Breast epithelium (tissue), 4 donors: ENCODE results near the gene TMEFF2. TPM values are rescaled to one million over a fixed set of nuclear protein-coding genes. Genes with fewer than 3 reads are reported as not detected.

ENCODE experiments used
- DNase-seq, 2 donors: peaks; one replicate each; pipeline ENCODE4 v3.0.0-alpha.2; 2019; ENCODE audit warnings: low spot score in 2 of 2
- H3K27ac ChIP-seq, 2 donors: fragments of 200-600 bp; sonication (generic) in 1 of 2; one replicate each; pipeline ENCODE4 v1.5.1; 2016 to 2019; ENCODE audit warnings: mild to moderate bottlenecking in 1 of 2
- H3K27me3 ChIP-seq, 2 donors: fragments of 200-600 bp; sonication (generic) in 1 of 2; one replicate each; pipeline versions ENCODE4 v1.5.1 to v1.6.0; 2017 to 2019; ENCODE audit warnings: control low read depth in 1 of 2, mild to moderate bottlenecking in 1 of 2
- H3K36me3 ChIP-seq: fragments of 200-600 bp; one replicate; pipeline ENCODE4 v1.5.1; 2019
- H3K4me1 ChIP-seq, 2 donors: fragments of 200-600 bp; sonication (generic); one replicate each; pipeline ENCODE4 v1.5.1; 2016 to 2019; ENCODE audit warnings: control low read depth in 1 of 2
- H3K4me3 ChIP-seq, 3 donors: fragments of 200-600 bp; sonication (generic); 1 replicate in 2 of 3; 2 replicates in 1 of 3; pipeline ENCODE4 v1.5.1; 2016 to 2019; ENCODE audit warnings: mild to moderate bottlenecking in 3 of 3, moderate library complexity in 2 of 3
- H3K9me3 ChIP-seq, 2 donors: fragments of 200-600 bp; sonication (generic) in 1 of 2; one replicate each; pipeline ENCODE4 v1.5.1; 2016 to 2019; ENCODE audit warnings: control low read depth in 1 of 2
- POLR2A ChIP-seq: fragments of 450-650 bp; IDR thresholded peaks from one replicate; pipeline ENCODE4 v1.6.1; 2016; ENCODE audit warnings: antibody characterized with exemption, mild to moderate bottlenecking, moderate library complexity
- POLR2AphosphoS5 ChIP-seq, 3 donors: sonication (generic); formaldehyde crosslinking; IDR thresholded peaks; one replicate each; pipeline ENCODE4 v1.6.1; 2017; ENCODE audit warnings: antibody characterized with exemption in 3 of 3
- intact Hi-C: fragments of 100-400 bp; cut with DNase I; formaldehyde crosslinking; loops from one replicate; pipeline ENCODE4 v1.15.1; 2023; ENCODE audit warnings: low total_unique reads
- total RNA-seq, 3 donors: library from RNA; depleted of rRNA; stranded (reverse); fragments of >200 nt; gene quantifications; one replicate each; pipeline ENCODE4 v1.1.0, GENCODE V29; 2016
- TF ChIP-seq, protein P1 (sequence below), 3 donors: fragments of 450-650 bp; IDR thresholded peaks; one replicate each; pipeline ENCODE4 v1.5.1; 2016 to 2017; ENCODE audit warnings: antibody characterized with exemption in 3 of 3, mild to moderate bottlenecking in 3 of 3, moderate library complexity in 3 of 3

TMEFF2 gene
- total RNA-seq, 3 donors from 2014 or later = 0.32 TPM; not detected in 2

DNA sequence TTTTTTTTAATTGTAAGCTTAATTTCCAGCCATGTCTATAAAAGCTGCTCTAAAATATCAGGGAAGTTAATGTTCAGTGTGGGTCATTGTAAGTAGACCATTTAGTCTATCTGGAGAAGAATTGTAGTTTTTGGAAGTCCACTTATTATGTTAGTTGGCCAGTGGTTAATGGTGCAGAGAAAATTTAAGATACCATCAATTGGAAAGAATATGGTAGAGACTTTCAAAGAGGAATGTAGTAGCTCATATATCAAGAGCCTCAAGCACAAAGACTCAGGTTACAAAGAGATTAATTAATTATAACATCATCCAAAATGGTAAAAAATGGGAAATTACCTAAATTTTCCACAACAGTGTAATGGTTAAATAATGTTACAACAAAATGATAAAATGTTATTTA, 220.1 kb downstream of the TMEFF2 start:
- H3K36me3 ChIP-seq = no peaks in the 10 kb centered on the region
- DNase-seq = no peak

DNA sequence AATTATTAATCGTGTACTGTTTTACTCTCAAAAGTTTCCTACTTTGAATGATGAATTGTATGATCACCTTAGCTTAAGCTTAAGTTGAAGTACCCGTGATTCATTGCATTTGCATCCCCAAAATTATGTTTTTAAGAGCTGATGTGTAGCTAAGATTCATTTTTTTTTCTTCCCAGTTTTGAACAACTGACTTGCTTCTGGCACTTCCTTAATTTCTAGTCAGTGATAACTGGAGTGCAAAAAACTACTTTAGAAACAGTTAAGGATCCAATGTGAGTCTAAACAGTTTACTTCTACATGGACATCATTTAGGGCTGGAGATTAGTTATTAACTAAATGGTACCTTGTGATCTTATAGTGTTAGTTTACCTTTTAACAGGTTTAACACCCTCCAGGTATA, 223.9 kb downstream of the TMEFF2 start:
- TF ChIP-seq POLR2A (no peak), POLR2AphosphoS5 (IDR thresholded peaks at IDR 0.05) (no peak)
- TF ChIP-seq, protein P1, sequence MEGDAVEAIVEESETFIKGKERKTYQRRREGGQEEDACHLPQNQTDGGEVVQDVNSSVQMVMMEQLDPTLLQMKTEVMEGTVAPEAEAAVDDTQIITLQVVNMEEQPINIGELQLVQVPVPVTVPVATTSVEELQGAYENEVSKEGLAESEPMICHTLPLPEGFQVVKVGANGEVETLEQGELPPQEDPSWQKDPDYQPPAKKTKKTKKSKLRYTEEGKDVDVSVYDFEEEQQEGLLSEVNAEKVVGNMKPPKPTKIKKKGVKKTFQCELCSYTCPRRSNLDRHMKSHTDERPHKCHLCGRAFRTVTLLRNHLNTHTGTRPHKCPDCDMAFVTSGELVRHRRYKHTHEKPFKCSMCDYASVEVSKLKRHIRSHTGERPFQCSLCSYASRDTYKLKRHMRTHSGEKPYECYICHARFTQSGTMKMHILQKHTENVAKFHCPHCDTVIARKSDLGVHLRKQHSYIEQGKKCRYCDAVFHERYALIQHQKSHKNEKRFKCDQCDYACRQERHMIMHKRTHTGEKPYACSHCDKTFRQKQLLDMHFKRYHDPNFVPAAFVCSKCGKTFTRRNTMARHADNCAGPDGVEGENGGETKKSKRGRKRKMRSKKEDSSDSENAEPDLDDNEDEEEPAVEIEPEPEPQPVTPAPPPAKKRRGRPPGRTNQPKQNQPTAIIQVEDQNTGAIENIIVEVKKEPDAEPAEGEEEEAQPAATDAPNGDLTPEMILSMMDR (IDR thresholded peaks at IDR 0.05) = no peak
- H3K4me1 ChIP-seq = no peaks in the 10 kb centered on the region
- H3K4me3 ChIP-seq = no peak overlapping the region
- H3K27me3 ChIP-seq = no peaks in the 10 kb centered on the region
- no peak for DNase-seq
- no peak overlapping the region for H3K27ac ChIP-seq
- no peaks in the 10 kb centered on the region for H3K36me3 ChIP-seq
- intact Hi-C loops = no loop called here
- no peaks in the 10 kb centered on the region for H3K9me3 ChIP-seq

More for the DNA sequence above, 220.1 kb downstream of the TMEFF2 start:
- TF ChIP-seq POLR2AphosphoS5 (IDR thresholded peaks at IDR 0.05) (no peak), POLR2A (no peak)
- TF ChIP-seq, protein P1 (IDR thresholded peaks at IDR 0.05) = no peak
- intact Hi-C loops = no loop called here
- H3K4me3 ChIP-seq = no peak overlapping the region
- no peaks in the 10 kb centered on the region for H3K4me1 ChIP-seq
- no peaks in the 10 kb centered on the region for H3K27me3 ChIP-seq
- H3K27ac ChIP-seq = no peak overlapping the region
- no peaks in the 10 kb centered on the region for H3K9me3 ChIP-seq

DNA sequence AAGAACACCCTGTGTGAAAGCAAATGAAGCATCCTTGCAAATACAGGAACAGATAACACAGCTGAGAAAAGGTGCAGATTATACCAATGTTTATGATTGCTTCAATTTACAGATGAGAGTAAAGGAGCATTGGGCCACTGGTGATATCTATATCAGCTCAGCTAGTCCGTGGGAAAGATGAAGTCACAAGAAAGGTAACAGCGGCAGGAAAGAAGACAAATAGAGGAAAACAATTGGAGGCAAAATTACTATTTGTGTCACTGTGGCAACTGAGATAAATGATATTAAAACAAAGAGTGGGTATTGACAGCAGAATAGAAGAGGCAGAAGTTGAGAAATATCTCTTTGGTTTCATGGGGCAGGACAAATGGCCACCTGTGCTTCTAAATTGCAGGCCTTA, 226.6 kb downstream of the TMEFF2 start:
- Histone ChIP-seq H3K4me3 (no peak overlapping the region), H3K9me3 (no peaks in the 10 kb centered on the region), H3K27ac (no peak overlapping the region), H3K4me1 (no peaks in the 10 kb centered on the region), H3K36me3 (no peaks in the 10 kb centered on the region), H3K27me3 (no peaks in the 10 kb centered on the region)
- intact Hi-C loops = no loop called here
- no peak for DNase-seq
- TF ChIP-seq, protein P1 (IDR thresholded peaks at IDR 0.05) = no peak
- TF ChIP-seq POLR2A (no peak), POLR2AphosphoS5 (IDR thresholded peaks at IDR 0.05) (no peak)

DNA sequence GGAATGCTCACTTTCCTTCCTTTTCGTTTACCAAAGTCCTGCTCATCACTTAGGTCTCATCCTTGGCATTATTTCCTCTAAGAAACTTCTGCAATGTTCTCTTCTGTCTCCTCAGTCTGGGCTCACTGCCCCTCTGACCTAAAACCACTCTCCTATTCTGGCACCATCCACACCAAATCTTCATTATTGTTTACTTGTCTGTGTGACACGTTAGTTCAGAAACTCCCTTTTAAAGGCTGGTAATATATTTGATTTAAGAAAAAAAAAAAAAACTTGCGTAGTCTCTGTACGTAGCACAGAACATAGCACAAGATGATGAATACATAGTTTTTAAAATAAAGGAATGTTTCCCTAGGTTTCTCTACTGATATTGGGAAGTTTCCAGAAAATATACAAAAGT, 229.0 kb downstream of the TMEFF2 start:
- TF ChIP-seq POLR2A = no peak
- TF ChIP-seq, protein P1 (IDR thresholded peaks at IDR 0.05) = no peak
- no peak for TF ChIP-seq POLR2AphosphoS5 (IDR thresholded peaks at IDR 0.05)
- no peak for DNase-seq
- Histone ChIP-seq H3K4me3 (no peak overlapping the region), H3K4me1 (no peaks in the 10 kb centered on the region), H3K27ac (no peak overlapping the region), H3K27me3 (no peaks in the 10 kb centered on the region), H3K36me3 (no peaks in the 10 kb centered on the region), H3K9me3 (no peaks in the 10 kb centered on the region)
- intact Hi-C loops = no loop called here

DNA sequence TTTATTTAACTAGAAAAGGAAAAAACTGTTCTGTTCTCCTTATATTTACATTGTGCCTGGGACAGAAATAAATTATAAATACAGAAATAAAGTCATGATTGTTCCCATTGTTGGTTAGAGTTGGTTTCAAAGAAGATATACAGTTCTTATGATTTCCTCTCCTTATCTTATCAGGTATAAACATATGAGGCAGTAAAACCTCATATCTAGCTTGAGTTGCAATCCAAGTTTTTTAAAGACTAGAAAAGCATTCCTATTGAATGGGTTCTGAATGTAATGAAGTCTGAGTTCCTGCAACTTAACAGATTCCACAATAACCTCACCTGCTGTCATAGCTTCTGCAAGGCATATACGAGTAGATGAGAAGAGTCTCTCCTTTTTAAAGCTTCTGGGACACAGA, 233.2 kb downstream of the TMEFF2 start:
- TF ChIP-seq, protein P1 (IDR thresholded peaks at IDR 0.05) = no peak
- TF ChIP-seq POLR2A (no peak), POLR2AphosphoS5 (IDR thresholded peaks at IDR 0.05) (no peak)
- no peaks in the 10 kb centered on the region for H3K4me1 ChIP-seq
- no peak for DNase-seq
- intact Hi-C loops = no loop called here
- no peaks in the 10 kb centered on the region for H3K36me3 ChIP-seq
- H3K9me3 ChIP-seq = no peaks in the 10 kb centered on the region
- H3K4me3 ChIP-seq = no peak overlapping the region
- no peak overlapping the region for H3K27ac ChIP-seq
- no peaks in the 10 kb centered on the region for H3K27me3 ChIP-seq
